H9 (cell line): Measurements from ENCODE around the gene BEST2. TPM values are rescaled to one million over a fixed set of nuclear protein-coding genes. Genes with fewer than 3 reads are reported as not detected.

Experiments
- DNase-seq: peaks from one replicate; pipeline ENCODE4 v3.0.0-alpha.2; 2017
- H2AFZ ChIP-seq: one replicate; pipeline ENCODE4 v1.6.1; 2013; ENCODE audit warnings: mild to moderate bottlenecking, low read length, control low read depth, moderate library complexity
- H2AK5ac ChIP-seq: 2 replicates; pipeline ENCODE4 v1.6.1; 2013; ENCODE audit warnings: low read length, control low read depth, mixed read lengths; ENCODE audit not compliant: insufficient read length
- H2BK120ac ChIP-seq: one replicate; pipeline ENCODE4 v1.6.1; 2013; ENCODE audit warnings: low read depth, mild to moderate bottlenecking, low read length, control low read depth, inconsistent platforms; ENCODE audit not compliant: poor library complexity, severe bottlenecking
- H2BK12ac ChIP-seq: 2 replicates; pipeline ENCODE4 v1.6.1; 2013; ENCODE audit warnings: low read length, control low read depth, mixed read lengths, low read depth; ENCODE audit not compliant: insufficient read length
- H2BK15ac ChIP-seq: 2 replicates; pipeline ENCODE4 v1.6.1; 2013; ENCODE audit warnings: low read depth, low read length, control low read depth
- H2BK20ac ChIP-seq: one replicate; pipeline ENCODE4 v1.6.1; 2013; ENCODE audit warnings: low read depth, mild to moderate bottlenecking, low read length, control low read depth, inconsistent platforms; ENCODE audit not compliant: poor library complexity, severe bottlenecking
- H2BK5ac ChIP-seq: 2 replicates; pipeline ENCODE4 v1.6.1; 2013; ENCODE audit warnings: low read length, control low read depth, mixed read lengths; ENCODE audit not compliant: insufficient read length
- H3K14ac ChIP-seq: 2 replicates; pipeline ENCODE4 v1.6.1; 2013; ENCODE audit warnings: low read length, control low read depth; ENCODE audit not compliant: insufficient read depth
- H3K18ac ChIP-seq: 2 replicates; pipeline ENCODE4 v1.6.1; 2013; ENCODE audit warnings: low read depth, mild to moderate bottlenecking, mixed read lengths, low read length, control low read depth; ENCODE audit not compliant: insufficient read length
- H3K23ac ChIP-seq: 2 replicates; pipeline ENCODE4 v1.6.1; 2013; ENCODE audit warnings: low read length, control low read depth, mixed read lengths, low read depth; ENCODE audit not compliant: insufficient read length
- H3K23me2 ChIP-seq: 2 replicates; pipeline ENCODE4 v1.6.1; 2013; ENCODE audit warnings: low read depth, mild to moderate bottlenecking, mixed read lengths, low read length, control low read depth; ENCODE audit not compliant: insufficient read length, poor library complexity, severe bottlenecking
- H3K27ac ChIP-seq: 2 replicates; pipeline ENCODE4 v1.5.1; 2013; ENCODE audit warnings: low read length, control low read depth, mixed read lengths, low read depth; ENCODE audit not compliant: insufficient read length
- H3K27me3 ChIP-seq: 2 replicates; pipeline ENCODE4 v1.6.1; 2013; ENCODE audit warnings: low read length, control low read depth, inconsistent platforms; ENCODE audit not compliant: insufficient read depth
- H3K4ac ChIP-seq: 2 replicates; pipeline ENCODE4 v1.6.1; 2013; ENCODE audit warnings: low read depth, mild to moderate bottlenecking, control low read depth, inconsistent platforms, low read length, moderate library complexity
- H3K4me1 ChIP-seq: 2 replicates; pipeline ENCODE4 v1.6.1; 2013; ENCODE audit warnings: low read length, control low read depth, inconsistent platforms; ENCODE audit not compliant: insufficient read depth
- H3K4me2 ChIP-seq: 2 replicates; pipeline ENCODE4 v1.6.1; 2013; ENCODE audit warnings: low read length, control low read depth, mixed read lengths; ENCODE audit not compliant: insufficient read length, insufficient read depth
- H3K56ac ChIP-seq: 2 replicates; pipeline ENCODE4 v1.6.1; 2013; ENCODE audit warnings: low read depth, mild to moderate bottlenecking, mixed read lengths, low read length, control low read depth; ENCODE audit not compliant: insufficient read length
- H3K79me1 ChIP-seq: 2 replicates; pipeline ENCODE4 v1.6.1; 2013; ENCODE audit warnings: low read depth, mild to moderate bottlenecking, moderate library complexity, low read length, control low read depth, inconsistent platforms; ENCODE audit not compliant: insufficient read depth, poor library complexity, severe bottlenecking
- H3K79me2 ChIP-seq: 2 replicates; pipeline ENCODE4 v1.6.1; 2013; ENCODE audit warnings: low read length, control low read depth, inconsistent platforms; ENCODE audit not compliant: insufficient read depth
- H3K9ac ChIP-seq: 2 replicates; pipeline ENCODE4 v1.6.1; 2013; ENCODE audit warnings: low read length, control low read depth, mixed read lengths; ENCODE audit not compliant: insufficient read length; ENCODE audit errors: extremely low read depth
- H3K9me3 ChIP-seq: one replicate; pipeline ENCODE4 v1.6.1; 2013; ENCODE audit warnings: low read depth, low read length, inconsistent platforms; ENCODE audit not compliant: control insufficient read depth
- H3T11ph ChIP-seq: one replicate; pipeline ENCODE4 v1.6.1; 2013; ENCODE audit warnings: mild to moderate bottlenecking, low read length, control low read depth, inconsistent platforms
- H4K20me1 ChIP-seq: one replicate; pipeline ENCODE4 v1.6.1; 2013; ENCODE audit not compliant: control insufficient read depth, insufficient read length, insufficient read depth
- H4K5ac ChIP-seq: 2 replicates; pipeline ENCODE4 v1.6.1; 2013; ENCODE audit warnings: low read depth, mild to moderate bottlenecking, mixed read lengths, low read length, control low read depth; ENCODE audit not compliant: insufficient read length
- H4K8ac ChIP-seq: replicated peaks from 2 replicates; pipeline ENCODE4 v1.6.1; 2013; ENCODE audit warnings: low read length, control low read depth, mixed read lengths, low read depth; ENCODE audit not compliant: insufficient read length
- H4K91ac ChIP-seq: 2 replicates; pipeline ENCODE4 v1.6.1; 2013; ENCODE audit warnings: low read depth, mild to moderate bottlenecking, moderate library complexity, mixed read lengths, low read length, control low read depth; ENCODE audit not compliant: insufficient read length
- H3K27ac Mint-ChIP-seq, 3 experiments: 2 replicates in 2 of 3; 3 replicates in 1 of 3; pipeline ENCODE4 v1.8.0; 2020 to 2021; ENCODE audit warnings: mixed read lengths in 3 of 3, mild to moderate bottlenecking in 1 of 3, moderate library complexity in 1 of 3
- H3K27me3 Mint-ChIP-seq: 2 replicates; pipeline ENCODE4 v1.8.0; 2021; ENCODE audit warnings: low read depth, mild to moderate bottlenecking, moderate library complexity, mixed read lengths
- H3K36me3 Mint-ChIP-seq, 3 experiments: 2 replicates in 2 of 3; 3 replicates in 1 of 3; pipeline ENCODE4 v1.8.0; 2020 to 2021; ENCODE audit warnings: low read depth in 3 of 3, mixed read lengths in 3 of 3; ENCODE audit not compliant: insufficient read depth in 1 of 3
- H3K4me1 Mint-ChIP-seq, 2 experiments: 2 replicates each; pipeline ENCODE4 v1.8.0; 2020; ENCODE audit warnings: mixed read lengths in 2 of 2
- H3K4me3 Mint-ChIP-seq, 2 experiments: 2 replicates in 1 of 2; 3 replicates in 1 of 2; pipeline ENCODE4 v1.8.0; 2020 to 2021; ENCODE audit warnings: mild to moderate bottlenecking in 2 of 2, mixed read lengths in 2 of 2, moderate library complexity in 1 of 2
- H3K9me3 Mint-ChIP-seq, 2 experiments: 2 replicates in 1 of 2; 3 replicates in 1 of 2; pipeline ENCODE4 v1.8.0; 2020; ENCODE audit warnings: mild to moderate bottlenecking in 2 of 2, mixed read lengths in 2 of 2, moderate library complexity in 1 of 2
- CTCF ChIP-seq: fragments of 200-600 bp; sonication (generic); conservative IDR thresholded peaks from 3 replicates; pipeline ENCODE4 v1.8.0; 2021; ENCODE audit warnings: antibody characterized with exemption, mild to moderate bottlenecking
- WGBS: extraction: QIAGEN DNeasy Blood & Tissue Kit; methylation state at CpG from one replicate; pipeline ENCODE4 v1.1.7; 2013; ENCODE audit warnings: missing lambda C conversion rate, low lambda C conversion rate, mixed read lengths; ENCODE audit not compliant: insufficient read length; ENCODE audit errors: extremely low coverage; 5-methylcytosine and 5-hydroxymethylcytosine counted together
- total RNA-seq: library from RNA; stranded (reverse); gene quantifications from 2 replicates; pipeline ENCODE4 v1.2.1, GENCODE V29; 2021

Gene BEST2
- total RNA-seq, 1 experiment from 2014 or later: 1.6 TPM

GRCh38 chr19:12783849-12784393 is 32.3 kb downstream of the BEST2 start:
- Histone ChIP-seq H2BK12ac (no peak overlapping the region), H3K27ac (no peak overlapping the region), H3K4me1 (peaks cover 4% of the 10 kb centered on the region)

More at GRCh38 chr19:12783849-12784393, 32.3 kb downstream of the BEST2 start:
- Mint-ChIP-seq H3K9me3 (no peaks in the 10 kb centered on the region), H3K4me1 (peaks cover 22 to 25% of the 10 kb centered on the region in 2 experiments), H3K27me3 (no peaks in the 10 kb centered on the region; the same call in 1 of the 2 replicates), H3K27ac (0 out of 7 replicates have a peak overlapping the region, but pooled peaks of 1 of the 3 experiments have one; percentile 28), H3K36me3 (no peaks in the 10 kb centered on the region), H3K4me3 (peak overlapping the region; percentile 59 to 74; a peak in 4 of 5 replicates)
- H2BK5ac ChIP-seq: no peak overlapping the region
- H2BK15ac ChIP-seq: no peak overlapping the region
- WGBS: no CpG with 5 or more reads among the region's 19 CpGs
- H4K91ac ChIP-seq: no peak overlapping the region
- no peaks in the 10 kb centered on the region for H3K9me3 ChIP-seq
- no peak overlapping the region for H3K4ac ChIP-seq
- no peak overlapping the region for H3K23ac ChIP-seq
- H2AK5ac ChIP-seq: no peak overlapping the region
- no peak overlapping the region for H3K9ac ChIP-seq
- H3K56ac ChIP-seq: no peak overlapping the region
- H3K23me2 ChIP-seq: peaks cover 11% of the 10 kb centered on the region
- no peak for TF ChIP-seq CTCF
- no peak overlapping the region for H2BK120ac ChIP-seq
- no peak overlapping the region for H4K8ac ChIP-seq
- H4K5ac ChIP-seq: no peak overlapping the region
- H3K14ac ChIP-seq: no peak overlapping the region
- no peak overlapping the region for H2BK20ac ChIP-seq
- H4K20me1 ChIP-seq: no peaks in the 10 kb centered on the region
- H3K4me2 ChIP-seq: peak overlapping the region; percentile 71
- H3K27me3 ChIP-seq: no peaks in the 10 kb centered on the region
- H2AFZ ChIP-seq: no peak overlapping the region
- H3T11ph ChIP-seq: no peak overlapping the region
- no peak for DNase-seq
- no peaks in the 10 kb centered on the region for H3K79me2 ChIP-seq
- H3K79me1 ChIP-seq: no peaks in the 10 kb centered on the region
- H3K18ac ChIP-seq: no peak overlapping the region
